GM18499 (cell line): ENCODE measurements around the gene CKS1B.

Source experiments
- ATAC-seq: cut with Tn5 transposase; IDR thresholded peaks from one replicate; pipeline ENCODE4 v1.9.1; 2021; ENCODE audit warnings: moderate number of reproducible peaks; ENCODE audit not compliant: insufficient read depth, unreplicated experiment

The CKS1B gene

DNA sequence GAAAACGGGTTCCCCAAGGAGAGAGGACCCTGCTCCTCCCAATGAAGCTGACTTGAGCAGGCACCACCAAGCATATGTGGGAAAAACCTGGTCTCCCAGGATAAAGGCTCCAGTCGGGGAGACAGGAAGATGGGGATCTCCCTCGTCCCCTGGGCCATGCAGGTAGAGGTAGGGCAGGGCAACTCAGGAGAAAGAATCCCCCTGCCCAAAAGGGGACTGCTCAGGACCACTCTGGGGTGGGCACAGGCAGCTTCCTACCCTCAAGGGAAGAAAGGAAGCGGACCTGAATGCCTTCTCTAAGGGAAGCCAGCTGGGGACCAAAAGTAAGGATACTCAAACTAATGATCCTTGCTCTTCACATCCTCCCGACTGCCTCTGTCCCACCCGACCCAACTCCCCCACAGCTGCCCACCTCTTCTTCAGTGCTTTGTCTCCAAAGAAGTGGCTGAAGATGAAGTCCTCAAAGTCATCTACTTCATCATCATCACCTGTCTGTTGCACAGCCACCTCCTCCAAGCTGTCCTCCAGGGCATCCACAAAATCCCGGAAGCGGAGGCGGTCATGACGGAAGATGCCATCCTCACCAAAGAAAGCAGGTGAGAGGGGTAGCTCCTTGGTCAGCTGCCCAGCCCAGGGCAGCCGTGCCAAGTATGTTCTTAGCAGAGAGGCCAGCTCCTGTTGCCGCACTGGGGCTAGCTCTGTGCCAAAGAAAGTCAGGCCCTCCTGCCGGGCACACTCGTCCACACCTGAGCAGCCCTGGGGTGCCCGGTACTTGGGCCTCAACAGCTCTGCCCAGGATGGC lies 29.1 kb upstream of the CKS1B start:
- ATAC-seq, result no peak

DNA sequence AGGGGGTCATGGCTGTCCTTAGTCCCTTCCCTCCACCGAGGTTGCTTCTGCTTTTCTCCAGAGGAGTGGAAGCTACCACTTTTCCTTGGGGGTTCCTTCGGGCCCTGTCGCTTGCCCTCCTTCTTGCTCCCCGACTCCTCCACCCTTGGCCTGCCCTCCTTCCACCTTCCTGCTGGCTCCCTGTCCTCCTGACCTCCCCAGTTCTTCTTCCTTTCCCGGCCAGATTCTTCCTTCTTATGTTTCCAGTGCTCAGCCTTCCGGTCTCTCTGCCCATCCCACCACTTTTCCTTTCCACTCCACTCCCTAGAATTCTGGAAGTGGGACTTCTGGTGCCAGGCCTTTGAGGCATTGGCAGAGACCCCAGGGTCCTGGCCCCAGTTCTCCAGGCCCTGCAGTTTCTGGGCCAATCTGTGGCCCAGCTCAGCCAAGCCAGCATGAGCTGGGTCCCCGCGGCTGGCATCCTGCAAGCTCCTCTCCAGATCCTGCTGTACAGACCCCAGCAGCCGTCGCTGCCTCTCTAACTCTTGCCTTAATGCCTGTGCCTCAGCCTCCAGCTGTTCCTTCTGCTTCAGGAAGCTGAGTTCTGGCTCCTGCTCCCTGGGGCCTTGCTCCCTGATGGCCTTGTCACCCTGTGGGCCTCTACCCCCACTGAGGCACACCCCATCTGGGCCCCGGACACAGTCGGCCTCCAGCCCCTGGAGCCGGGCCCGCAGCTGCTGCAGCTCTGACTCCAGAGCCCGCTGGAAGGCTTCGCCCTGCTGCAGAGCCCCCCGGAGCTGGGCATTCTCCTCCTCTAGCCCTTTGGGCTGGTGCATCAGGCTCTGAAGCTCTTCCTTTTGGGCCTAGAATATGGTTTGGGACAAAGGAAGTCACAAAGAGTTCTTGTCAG lies 28.3 kb upstream of the CKS1B start:
- ATAC-seq, result no peak

DNA sequence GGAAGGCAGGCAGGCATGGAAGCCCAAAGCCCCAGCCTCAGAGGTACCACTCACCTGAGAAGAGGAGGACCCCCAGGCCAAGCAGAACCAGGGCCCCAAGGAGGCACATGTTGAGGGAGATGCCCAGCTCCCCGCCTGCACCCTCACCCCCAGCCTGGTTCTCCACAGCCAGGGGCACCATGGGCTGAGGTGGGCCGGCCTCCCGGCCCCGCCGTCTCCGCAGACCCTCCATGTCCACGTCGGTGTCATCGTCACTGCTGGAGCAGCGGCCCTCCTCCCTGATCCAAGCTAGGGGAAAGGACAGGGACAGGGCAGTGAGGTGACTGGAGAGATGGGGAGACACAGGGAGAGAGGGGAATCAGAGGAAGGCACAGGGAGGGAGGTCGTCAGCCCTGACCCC lies 26.4 kb upstream of the CKS1B start:
- ATAC-seq, result no peak

DNA sequence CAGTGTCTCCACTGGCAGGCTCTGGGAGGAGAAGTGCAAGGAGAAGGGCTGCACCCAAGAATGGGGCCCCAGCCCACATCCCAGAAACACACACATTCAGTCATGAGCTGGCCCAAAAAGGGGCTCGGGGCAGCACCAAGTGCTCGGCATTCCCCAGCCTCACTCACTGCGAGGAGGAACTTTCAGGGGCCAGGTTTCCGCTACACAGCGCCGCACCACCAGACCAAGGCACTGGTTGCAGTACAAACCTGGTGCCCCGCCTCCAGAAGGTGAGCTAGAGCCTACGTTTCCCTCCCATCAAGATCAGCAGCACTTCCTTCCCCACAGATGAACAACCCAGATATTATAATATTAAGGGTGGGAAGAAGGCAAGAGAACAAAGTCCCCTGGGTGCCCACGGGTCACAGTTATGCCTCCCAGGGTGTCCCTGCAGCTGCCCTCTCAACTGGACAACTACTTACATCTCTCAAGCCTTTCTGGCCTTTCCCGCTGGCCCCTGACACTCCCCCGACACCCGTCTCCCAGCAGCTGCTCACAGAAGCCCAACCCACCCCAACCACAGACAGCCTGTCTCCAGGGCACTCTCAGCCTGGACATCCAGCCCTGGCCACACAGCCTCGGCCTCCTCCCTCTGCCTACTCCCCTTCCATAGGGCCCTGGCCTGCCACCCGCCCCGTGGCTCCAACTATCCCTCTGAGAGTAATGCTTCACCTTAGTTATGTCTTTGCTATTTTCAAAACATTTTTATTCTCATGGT lies 22.4 kb upstream of the CKS1B start:
- no peak for ATAC-seq

DNA sequence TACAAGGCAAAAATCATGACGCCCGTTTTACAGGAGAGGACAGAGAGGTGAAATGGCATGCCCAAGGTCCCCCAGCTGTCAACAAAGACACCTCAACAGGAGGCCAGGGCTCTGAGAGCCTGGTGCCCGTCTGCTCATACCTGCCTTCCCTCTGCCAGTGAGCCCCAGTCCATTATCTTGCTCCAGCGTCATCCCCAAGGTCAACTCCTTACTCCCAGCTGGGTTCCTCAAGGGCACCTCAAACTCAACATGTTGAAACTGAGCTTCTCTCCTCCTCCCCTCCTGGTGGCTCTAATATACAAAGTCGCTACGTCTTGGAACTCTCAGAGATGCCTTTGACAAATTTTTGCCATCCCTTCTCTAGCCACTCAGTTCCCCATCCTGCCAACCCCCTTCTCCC lies 21.8 kb upstream of the CKS1B start:
- no peak for ATAC-seq

DNA sequence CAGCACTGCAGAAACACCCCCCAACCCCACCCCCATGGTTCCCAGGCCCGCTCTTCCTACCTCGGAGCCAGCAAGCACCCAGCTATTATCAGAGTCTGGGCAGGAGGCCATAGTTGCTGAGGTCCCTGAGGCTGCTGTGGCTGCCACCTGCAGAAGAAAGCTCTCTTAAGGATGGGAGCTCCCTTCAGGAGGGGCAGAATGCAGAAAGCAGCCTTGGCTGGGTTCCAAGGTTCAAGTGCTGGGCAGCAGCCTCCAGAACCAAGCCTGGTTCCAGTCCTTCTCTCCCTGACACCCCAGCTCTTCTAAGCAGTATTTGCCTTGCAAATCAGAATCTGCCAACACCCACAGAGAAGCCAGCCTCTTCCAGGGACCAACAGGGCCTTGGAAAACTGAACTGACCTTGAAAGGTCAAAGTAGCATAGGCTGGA lies 20.9 kb upstream of the CKS1B start:
- no peak for ATAC-seq

DNA sequence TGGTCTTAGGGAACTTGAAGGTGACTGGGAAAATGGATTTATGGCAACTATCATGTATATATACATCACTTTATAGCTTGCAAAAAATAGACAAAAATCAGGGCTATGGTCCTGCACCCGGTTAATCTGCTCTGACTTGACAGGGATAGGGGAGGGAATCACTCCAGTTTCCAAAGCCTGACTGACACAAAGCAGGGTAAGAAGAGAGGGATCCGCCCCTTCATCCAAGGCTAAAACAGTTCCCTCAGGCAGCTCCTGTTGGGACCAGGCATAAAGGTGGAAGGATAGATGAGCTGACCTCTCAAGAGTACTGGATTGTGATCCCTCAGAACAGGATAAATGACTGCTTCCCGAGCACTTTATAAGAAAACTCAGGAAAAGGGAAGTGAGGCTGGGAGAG lies 19.9 kb upstream of the CKS1B start:
- no peak for ATAC-seq

DNA sequence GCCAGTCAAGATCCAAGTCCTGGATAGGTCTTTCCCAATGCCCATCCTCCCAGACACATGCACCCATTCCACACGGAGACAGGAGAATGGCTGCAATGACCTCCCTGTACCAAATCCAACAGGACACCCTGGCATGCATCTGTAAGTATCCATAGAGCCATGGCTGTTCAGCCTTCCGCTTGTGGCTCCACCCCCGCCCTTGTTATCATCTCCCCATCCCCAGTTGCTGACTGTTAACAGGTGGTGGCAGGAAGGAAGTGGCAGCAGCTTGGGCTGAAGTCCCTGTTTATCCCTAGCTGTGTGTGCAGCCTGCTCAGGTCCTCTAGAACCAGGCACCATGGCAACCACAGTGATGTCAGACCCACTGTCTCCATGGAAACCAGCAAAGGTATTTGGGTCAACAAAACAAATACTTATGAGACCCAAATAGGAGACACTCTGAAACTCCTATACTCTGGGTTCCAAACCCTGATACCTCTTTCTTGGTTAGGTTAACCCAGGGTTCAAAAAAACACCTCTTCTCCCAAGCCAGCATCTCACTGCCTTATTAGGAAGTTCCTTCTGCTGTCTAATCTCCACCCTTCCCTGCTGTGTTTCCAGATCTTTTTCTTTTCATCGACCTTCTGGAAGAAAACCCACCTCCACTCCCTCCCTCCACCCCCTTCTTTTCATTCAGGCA lies 19.3 kb upstream of the CKS1B start:
- ATAC-seq, result no peak

DNA sequence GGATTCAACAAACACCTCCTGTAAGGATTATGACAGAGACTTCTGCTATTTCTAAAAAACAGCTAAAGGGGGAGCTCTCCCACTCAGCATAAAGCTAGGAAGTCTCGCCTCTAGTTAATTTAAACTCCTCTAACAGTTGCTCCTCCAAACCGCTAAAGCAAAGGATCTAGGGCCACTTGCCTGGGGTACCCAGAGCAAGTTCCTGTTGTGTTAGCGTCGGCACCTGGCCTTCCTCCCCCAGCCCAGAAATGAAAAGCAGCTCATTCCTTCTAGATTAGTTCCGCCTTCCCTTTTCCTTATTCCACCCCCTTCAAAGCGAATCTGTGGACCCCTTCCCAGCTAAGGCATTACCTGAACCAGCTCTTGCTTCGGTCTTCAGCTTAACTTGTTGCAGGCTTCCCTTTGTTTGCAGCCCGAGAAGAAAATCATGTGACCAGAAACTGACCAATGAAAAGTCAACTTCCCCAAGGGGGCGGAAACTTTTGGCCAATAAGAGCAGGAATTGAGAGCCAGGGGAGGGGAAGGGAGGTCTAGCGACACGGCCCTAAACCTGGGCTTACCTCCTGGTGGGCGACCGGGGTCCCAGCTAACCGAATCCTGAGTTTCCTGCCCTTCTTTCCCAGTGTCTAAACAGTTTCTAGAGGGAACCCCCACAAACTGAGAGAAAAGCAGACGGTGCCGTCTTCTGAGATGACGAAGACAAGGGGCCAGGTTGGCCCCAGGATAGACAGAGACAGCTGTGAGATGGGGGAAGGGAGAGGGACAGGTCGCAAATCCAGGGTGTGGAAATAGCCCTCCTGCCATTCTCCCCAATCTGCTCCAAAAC lies 18.6 kb upstream of the CKS1B start, which contains the start of gene PBXIP1:
PBXIP1 (minus strand) TSS at position 382 of the 826 bp plus-strand sequence. CDS start 2,378 bp downstream, outside the sequence.
- ATAC-seq, result no peak

DNA sequence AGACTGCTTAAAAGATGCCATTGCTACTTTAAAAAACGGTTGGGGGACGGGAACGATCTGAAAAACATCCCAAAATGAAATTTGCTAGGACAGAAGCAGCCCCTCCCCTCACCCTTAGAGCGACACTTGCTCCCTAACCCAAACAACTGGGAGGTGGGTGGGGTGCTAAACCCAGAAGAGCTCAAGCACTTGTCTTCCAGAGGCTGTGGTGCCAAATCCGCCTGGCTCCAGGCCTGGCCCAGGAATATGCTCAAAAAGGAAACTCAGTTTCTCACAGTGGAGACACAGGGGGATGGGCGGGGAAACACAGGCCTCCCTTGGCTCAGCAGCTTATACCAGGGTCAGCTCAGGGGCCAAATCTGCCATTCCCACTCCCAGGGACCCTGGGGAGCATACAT lies 17.9 kb upstream of the CKS1B start:
- ATAC-seq, result no peak

DNA sequence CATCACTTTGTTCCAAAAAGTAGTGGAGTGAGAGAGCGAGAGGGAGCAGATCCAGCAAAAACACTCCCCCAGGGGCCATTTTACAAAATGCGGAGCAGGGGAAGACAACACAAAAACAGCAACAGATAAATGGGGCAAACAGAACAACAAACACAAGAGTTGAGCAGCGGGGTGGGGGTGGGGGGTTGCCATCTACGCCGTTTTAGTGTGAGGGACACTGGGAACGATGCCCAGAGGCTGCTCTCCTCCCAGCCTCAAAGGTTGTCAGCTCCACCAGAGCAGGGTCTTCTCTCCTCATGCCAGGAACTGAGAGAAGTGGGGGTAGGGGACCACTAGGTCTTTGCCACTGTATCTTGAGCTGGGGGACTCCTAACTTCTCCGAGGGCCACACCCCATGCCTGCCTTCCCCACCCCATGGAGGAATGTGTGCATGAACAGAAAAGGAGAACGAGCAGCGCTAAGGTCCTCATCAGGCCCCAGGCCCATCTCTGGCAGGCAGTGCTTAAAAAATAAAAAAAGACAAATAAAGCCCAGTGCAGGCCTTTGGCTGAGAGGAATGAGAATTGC lies 17.3 kb upstream of the CKS1B start:
- ATAC-seq, result no peak

DNA sequence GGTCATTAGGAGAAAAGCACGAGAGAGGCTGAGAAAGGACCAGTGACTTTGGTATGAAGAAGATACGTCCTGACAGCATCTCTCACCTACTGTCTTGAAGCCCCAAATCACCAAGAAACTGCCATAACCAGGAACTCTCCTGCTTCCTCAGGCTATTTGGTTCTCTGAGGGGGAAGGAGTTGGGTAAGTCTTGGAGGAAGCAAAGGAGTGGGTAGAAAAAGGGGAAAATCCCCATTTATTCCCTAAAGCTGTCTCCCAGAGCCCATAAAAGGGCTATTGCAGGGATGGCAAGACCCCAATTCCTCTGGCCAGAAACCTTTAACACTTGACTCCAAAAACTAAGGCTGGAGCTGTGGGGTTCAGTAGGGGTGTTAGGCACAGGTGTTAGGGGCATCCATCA lies 16.4 kb upstream of the CKS1B start:
- no peak for ATAC-seq

DNA sequence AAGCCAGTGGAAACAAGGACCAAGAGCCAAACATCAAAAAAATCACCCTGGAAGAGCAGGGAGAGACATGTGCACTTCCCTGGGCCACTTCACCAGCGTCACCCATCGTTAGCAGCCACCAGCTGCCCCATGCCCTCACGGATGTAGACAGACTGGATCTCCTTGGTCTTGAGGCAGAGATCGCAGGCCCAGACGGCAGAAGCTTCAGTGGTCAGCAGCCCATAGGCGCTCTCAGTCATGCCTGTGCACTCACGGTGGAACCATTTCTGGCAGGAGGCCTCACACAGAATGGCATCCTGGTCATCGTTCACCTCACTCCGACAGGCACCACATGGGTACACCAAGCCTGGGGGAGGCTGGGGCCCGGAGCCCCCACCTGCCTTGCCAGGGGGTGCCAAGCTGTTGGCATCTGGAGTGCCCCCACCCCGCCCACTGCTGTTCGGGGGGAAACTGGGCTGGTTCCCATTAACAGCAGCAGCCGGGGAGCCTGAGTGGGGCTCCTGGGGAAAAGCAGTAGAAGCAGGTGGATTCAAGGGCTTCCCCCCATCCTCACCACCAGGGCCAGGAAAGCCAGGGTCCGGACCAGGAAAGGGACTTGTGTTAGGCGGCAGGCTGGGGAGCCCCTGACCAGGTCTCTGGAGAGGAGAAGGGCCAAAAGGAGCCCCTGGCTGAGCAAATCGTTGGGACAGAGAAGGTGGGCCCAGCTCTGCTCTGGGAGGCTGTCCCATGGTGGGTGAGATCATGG lies 15.6 kb upstream of the CKS1B start:
- no peak for ATAC-seq

DNA sequence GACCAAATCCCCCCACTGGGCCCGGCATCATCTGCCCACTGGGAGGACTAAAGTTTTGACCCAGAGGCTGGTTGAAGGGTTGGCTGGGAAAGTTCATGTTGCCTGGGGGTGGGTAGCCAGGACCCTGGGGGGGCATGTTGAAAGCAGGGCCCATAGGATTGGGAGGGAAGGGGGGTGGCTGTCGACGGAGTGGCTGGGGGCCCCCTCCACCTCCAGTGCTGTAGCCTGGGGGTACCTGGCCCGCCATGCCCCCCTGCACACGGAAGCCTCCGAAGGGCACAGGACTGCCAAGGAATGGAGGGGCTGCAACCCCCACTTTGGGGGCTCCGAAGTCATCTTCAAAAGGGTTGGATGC lies 15.1 kb upstream of the CKS1B start:
- no peak for ATAC-seq

DNA sequence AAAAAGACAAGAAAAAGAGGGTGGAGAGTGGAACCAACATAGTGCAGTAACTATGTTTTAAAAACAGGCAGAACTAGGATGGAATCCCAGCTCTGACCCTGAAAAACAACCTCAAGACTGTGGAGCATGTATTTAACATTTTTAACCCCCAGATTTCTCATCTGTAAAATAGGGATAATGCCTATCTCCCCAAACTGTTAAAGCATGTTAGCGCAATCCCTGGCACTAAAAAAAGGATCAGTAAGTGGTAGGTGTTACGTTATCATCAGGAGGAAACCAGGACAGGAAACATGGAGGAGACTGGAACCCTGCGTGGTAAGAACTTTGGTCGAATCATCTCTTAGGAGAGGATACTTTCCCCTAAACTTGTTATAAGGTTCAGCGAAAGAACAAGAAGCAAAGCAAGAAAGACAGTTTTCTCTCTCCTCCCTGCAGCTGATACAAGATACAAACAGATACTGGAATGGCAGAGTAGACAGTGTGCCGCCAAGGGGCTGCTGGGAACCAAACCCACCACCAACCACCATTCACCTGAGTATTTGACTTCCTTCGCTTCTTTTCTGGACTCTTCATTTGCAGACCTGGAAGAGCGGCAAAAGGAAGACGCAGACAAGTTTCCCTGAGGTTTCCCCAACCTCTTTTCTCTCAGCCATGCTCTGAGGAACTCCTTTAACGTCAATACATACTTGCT lies 13.9 kb upstream of the CKS1B start:
- no peak for ATAC-seq

DNA sequence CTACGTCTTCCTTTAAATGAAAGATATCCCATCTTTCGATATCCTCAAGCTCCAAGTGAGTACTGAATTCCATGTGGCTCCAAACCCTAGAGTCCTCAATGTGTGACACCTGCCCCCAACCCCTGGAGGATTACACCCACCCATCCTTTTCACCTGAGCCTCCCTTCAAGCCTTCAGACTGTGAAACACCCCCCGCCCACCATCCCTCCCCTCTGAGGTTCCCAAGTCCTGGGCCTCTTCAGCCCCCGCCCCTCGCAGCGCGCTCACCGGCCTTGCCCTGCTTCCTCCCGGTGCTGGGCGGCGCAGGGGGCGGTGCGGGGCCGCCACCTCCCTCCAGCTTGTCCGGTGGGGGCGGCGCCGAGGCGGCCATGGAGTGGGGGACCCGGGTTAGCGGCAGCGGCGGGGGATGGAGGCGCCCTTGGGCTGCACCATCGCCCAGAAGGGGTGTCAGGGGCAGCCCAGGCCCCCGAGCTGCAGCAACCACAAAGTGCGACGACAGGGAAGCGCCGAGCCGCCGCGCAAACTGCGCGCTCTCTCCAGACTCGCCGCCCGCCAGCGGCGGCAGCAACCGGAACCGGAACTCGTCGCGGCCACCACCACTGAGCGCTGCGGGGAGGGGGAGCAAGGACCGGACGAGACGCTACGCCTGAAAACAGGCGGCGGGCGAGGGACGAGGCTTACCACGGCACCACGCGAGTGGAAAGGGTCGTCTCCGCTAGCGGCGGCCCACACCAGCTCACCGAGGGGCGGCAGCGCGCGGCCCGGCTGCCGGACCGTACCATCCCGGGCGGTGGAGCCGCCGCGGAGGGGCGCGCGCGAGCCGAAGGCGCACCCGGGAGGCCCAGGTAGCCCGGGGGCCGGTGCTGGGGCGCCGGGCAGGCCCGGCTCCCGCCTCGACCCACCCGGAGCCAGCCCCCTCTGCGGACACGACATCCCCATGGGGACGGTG lies 13.0 kb upstream of the CKS1B start, which contains the start of gene PYGO2:
PYGO2 (minus strand) TSS at position 576 of the 949 bp plus-strand sequence; CDS start at position 370, 206 bp downstream.
- peak; percentile 35 for ATAC-seq
